HEK293 (cell line): Measurements from ENCODE around the gene KRTAP5-4.

Source experiments
- CTCF ChIA-PET: fragments of 350-600 bp; formaldehyde crosslinking; extraction: SDS; loops from one replicate; lab custom pipeline; 2021; ENCODE audit warnings: antibody characterized with exemption; lab: Yijun Ruan, JAX
- POLR2A ChIA-PET: fragments of 300-600 bp; formaldehyde crosslinking; extraction: SDS; loops from one replicate; lab custom pipeline; 2020; ENCODE audit warnings: antibody characterized with exemption, inconsistent platforms; lab: Yijun Ruan, JAX
- H3K27ac ChIP-seq: fragments of 200-500 bp; sonication (Bioruptor generic); 2 replicates; pipeline ENCODE4 v1.5.1; 2014; ENCODE audit warnings: low read depth, low read length, control low read depth, inconsistent platforms; ENCODE audit errors: extremely low read depth
- H3K36me3 ChIP-seq, 2 experiments: fragments of 200-500 bp in 1 of 2; sonication (Bioruptor generic) in 1 of 2; 1 replicate in 1 of 2; 2 replicates in 1 of 2; pipeline ENCODE4 v1.5.1; 2014 to 2017; ENCODE audit warnings: inconsistent platforms in 2 of 2, low read length in 2 of 2; ENCODE audit not compliant: control insufficient read depth in 2 of 2, insufficient read depth in 1 of 2
- H3K4me1 ChIP-seq: fragments of 200-500 bp; sonication (Bioruptor generic); 2 replicates; pipeline ENCODE4 v1.5.1; 2014; ENCODE audit warnings: mild to moderate bottlenecking, low read length, inconsistent platforms; ENCODE audit not compliant: control insufficient read depth, insufficient read depth
- H3K4me3 ChIP-seq: 2 replicates; pipeline ENCODE4 v1.5.1; 2011; ENCODE audit warnings: low read depth, mild to moderate bottlenecking, control low read depth, low read length, moderate library complexity
- H3K9me3 ChIP-seq: fragments of 200-500 bp; sonication (Bioruptor generic); 2 replicates; pipeline ENCODE4 v1.5.1; 2014; ENCODE audit warnings: low read depth, low read length, inconsistent platforms; ENCODE audit not compliant: control insufficient read depth, insufficient read depth
- EGR2 ChIP-seq: fragments of 450-650 bp; formaldehyde crosslinking; IDR thresholded peaks from 2 replicates; pipeline ENCODE4 v1.5.1; 2016; ENCODE audit warnings: low read depth, missing biosample characterization, missing genetic modification characterization
- GLIS2 ChIP-seq: fragments of 450-650 bp; formaldehyde crosslinking; IDR thresholded peaks from 2 replicates; pipeline ENCODE4 v1.5.1; 2016; ENCODE audit warnings: missing biosample characterization, missing genetic modification characterization
- HOXA7 ChIP-seq: sonication (generic); formaldehyde crosslinking; IDR thresholded peaks from 2 replicates; pipeline ENCODE4 v1.8.1; 2022; ENCODE audit warnings: missing genetic modification reagents, borderline replicate concordance
- HOXC10 ChIP-seq: sonication (generic); formaldehyde crosslinking; IDR thresholded peaks from 2 replicates; pipeline ENCODE4 v1.8.1; 2023; ENCODE audit warnings: mild to moderate bottlenecking, missing genetic modification reagents
- KLF8 ChIP-seq: fragments of 450-650 bp; formaldehyde crosslinking; IDR thresholded peaks from 2 replicates; pipeline ENCODE4 v1.5.1; 2016; ENCODE audit warnings: missing biosample characterization, missing genetic modification characterization
- PRDM2 ChIP-seq: fragments of 450-650 bp; formaldehyde crosslinking; IDR thresholded peaks from 2 replicates; pipeline ENCODE4 v1.5.1; 2016; ENCODE audit warnings: missing biosample characterization, missing genetic modification characterization, borderline replicate concordance
- SCRT2 ChIP-seq: fragments of 450-650 bp; formaldehyde crosslinking; IDR thresholded peaks from 2 replicates; pipeline ENCODE4 v1.5.1; 2016; ENCODE audit warnings: missing biosample characterization, missing genetic modification characterization
- ZBTB21 ChIP-seq: fragments of 450-650 bp; formaldehyde crosslinking; IDR thresholded peaks from 2 replicates; pipeline ENCODE4 v1.5.1; 2017; ENCODE audit warnings: missing biosample characterization, missing genetic modification characterization
- ZBTB48 ChIP-seq: fragments of 450-650 bp; formaldehyde crosslinking; IDR thresholded peaks from 2 replicates; pipeline ENCODE4 v1.5.1; 2016; ENCODE audit warnings: missing biosample characterization, missing genetic modification characterization
- ZNF112 ChIP-seq: fragments of 450-650 bp; formaldehyde crosslinking; IDR thresholded peaks from 2 replicates; pipeline ENCODE4 v1.5.0; 2017; ENCODE audit warnings: missing biosample characterization, missing genetic modification characterization
- ZNF155 ChIP-seq: fragments of 450-650 bp; formaldehyde crosslinking; IDR thresholded peaks from 2 replicates; pipeline ENCODE4 v1.5.1; 2016; ENCODE audit warnings: missing biosample characterization, missing genetic modification characterization
- ZNF221 ChIP-seq: fragments of 450-650 bp; formaldehyde crosslinking; IDR thresholded peaks from 2 replicates; pipeline ENCODE4 v1.5.1; 2017; ENCODE audit warnings: missing biosample characterization, missing genetic modification characterization, borderline replicate concordance
- ZNF223 ChIP-seq: fragments of 450-650 bp; formaldehyde crosslinking; IDR thresholded peaks from 2 replicates; pipeline ENCODE4 v1.5.1; 2016; ENCODE audit warnings: missing biosample characterization, missing genetic modification characterization
- ZNF433 ChIP-seq: fragments of 450-650 bp; formaldehyde crosslinking; IDR thresholded peaks from 2 replicates; pipeline ENCODE4 v1.5.1; 2016; ENCODE audit warnings: missing biosample characterization, missing genetic modification characterization, low read depth
- ZNF514 ChIP-seq: fragments of 450-650 bp; formaldehyde crosslinking; IDR thresholded peaks from 2 replicates; pipeline ENCODE4 v1.5.1; 2016; ENCODE audit warnings: missing biosample characterization, missing genetic modification characterization
- ZNF658 ChIP-seq: fragments of 450-650 bp; formaldehyde crosslinking; IDR thresholded peaks from 2 replicates; pipeline ENCODE4; 2016; ENCODE audit warnings: missing biosample characterization, missing genetic modification characterization
- ZNF677 ChIP-seq: fragments of 450-650 bp; IDR thresholded peaks from 2 replicates; pipeline ENCODE4 v1.5.0; 2018; ENCODE audit warnings: missing biosample characterization, mild to moderate bottlenecking, missing genetic modification characterization, moderate library complexity
- ZNF768 ChIP-seq: fragments of 450-650 bp; formaldehyde crosslinking; IDR thresholded peaks from 2 replicates; pipeline ENCODE4 v1.5.1; 2018; ENCODE audit warnings: missing biosample characterization, mild to moderate bottlenecking, missing genetic modification characterization
- TF ChIP-seq, protein P1 (sequence below): fragments of 450-650 bp; formaldehyde crosslinking; IDR thresholded peaks from 2 replicates; pipeline ENCODE4 v1.5.1; 2017; ENCODE audit warnings: missing biosample characterization, missing genetic modification characterization

KRTAP5-4 gene

GRCh38 chr11:1572197-1573076 is 49.5 kb downstream of the KRTAP5-4 start, which contains the start of gene DUSP8 (continued):
- TF ChIP-seq ZNF514 (tag by site-specific recombination) (no peak), KLF8 (tag by site-specific recombination) (peak; percentile 45; the same call in 1 of the 2 replicates), ZNF223 (no peak), ZBTB48 (no peak), GLIS2 (tag by site-specific recombination) (peak; percentile 74), ZNF768 (tag by site-specific recombination) (no peak), ZNF433 (tag by site-specific recombination) (no peak)
- TF ChIP-seq, protein P1, sequence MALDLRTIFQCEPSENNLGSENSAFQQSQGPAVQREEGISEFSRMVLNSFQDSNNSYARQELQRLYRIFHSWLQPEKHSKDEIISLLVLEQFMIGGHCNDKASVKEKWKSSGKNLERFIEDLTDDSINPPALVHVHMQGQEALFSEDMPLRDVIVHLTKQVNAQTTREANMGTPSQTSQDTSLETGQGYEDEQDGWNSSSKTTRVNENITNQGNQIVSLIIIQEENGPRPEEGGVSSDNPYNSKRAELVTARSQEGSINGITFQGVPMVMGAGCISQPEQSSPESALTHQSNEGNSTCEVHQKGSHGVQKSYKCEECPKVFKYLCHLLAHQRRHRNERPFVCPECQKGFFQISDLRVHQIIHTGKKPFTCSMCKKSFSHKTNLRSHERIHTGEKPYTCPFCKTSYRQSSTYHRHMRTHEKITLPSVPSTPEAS (tag by site-specific recombination): no peak

DNA sequence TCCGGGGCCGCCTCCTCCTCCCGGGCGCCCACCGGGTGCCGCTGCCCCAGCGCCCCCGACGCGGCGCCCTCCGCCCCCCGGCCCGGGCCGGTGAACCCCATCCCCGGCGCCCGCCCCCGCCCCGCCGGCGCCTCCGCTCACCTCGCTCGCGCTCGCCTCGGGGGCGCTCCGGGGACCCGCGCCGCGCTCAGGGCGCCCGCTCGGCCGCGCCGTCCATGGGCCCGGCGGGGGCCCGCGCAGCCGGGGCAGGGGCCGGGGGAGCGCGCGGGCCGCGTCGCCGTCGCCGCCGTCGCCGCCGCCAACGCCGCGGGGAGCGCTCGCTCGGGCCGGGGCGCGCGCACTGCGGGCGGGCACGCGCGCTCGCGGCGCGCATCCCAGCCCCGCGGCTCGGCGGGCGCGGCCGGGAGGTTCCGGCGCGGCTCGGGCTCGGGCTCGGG is 50.2 kb downstream of the KRTAP5-4 start:
- no peak for TF ChIP-seq ZNF658
- TF ChIP-seq ZNF677 (tag by site-specific recombination): no peak
- TF ChIP-seq ZNF155 (tag by site-specific recombination): no peak
- TF ChIP-seq HOXA7 (CRISPR knock-in tag): no peak
- no peak for TF ChIP-seq HOXC10 (CRISPR knock-in tag)
- no peak for TF ChIP-seq PRDM2 (tag by site-specific recombination)
- TF ChIP-seq, protein P1 (tag by site-specific recombination): no peak
- TF ChIP-seq ZNF221: no peak
- no peak for TF ChIP-seq ZNF112 (tag by site-specific recombination)
- no peak for TF ChIP-seq SCRT2 (tag by site-specific recombination)
- no peak for TF ChIP-seq ZBTB21
- TF ChIP-seq EGR2 (tag by site-specific recombination): no peak
- TF ChIP-seq, all 188 proteins: peak for 0
- CTCF ChIA-PET: no interaction called here
- POLR2A ChIA-PET: no interaction called here
- peak overlapping the region; percentile 75 for H3K4me3 ChIP-seq
- H3K36me3 ChIP-seq: peaks cover 0 to 6% of the 10 kb centered on the region in 2 experiments; a peak in 1 of 3 replicates
- H3K9me3 ChIP-seq: no peaks in the 10 kb centered on the region
- no peaks in the 10 kb centered on the region; the same call in 1 of the 2 replicates for H3K4me1 ChIP-seq
- no peak overlapping the region; the same call in 1 of the 2 replicates for H3K27ac ChIP-seq
